Measurements from ENCODE around the gene KIRREL1. TPM values are rescaled to one million over a fixed set of nuclear protein-coding genes. Genes with fewer than 3 reads are reported as not detected.

Gene KIRREL1
- total and polyA plus RNA-seq, 2 experiments from 2014 or later = 5.1 to 35.2 TPM

DNA sequence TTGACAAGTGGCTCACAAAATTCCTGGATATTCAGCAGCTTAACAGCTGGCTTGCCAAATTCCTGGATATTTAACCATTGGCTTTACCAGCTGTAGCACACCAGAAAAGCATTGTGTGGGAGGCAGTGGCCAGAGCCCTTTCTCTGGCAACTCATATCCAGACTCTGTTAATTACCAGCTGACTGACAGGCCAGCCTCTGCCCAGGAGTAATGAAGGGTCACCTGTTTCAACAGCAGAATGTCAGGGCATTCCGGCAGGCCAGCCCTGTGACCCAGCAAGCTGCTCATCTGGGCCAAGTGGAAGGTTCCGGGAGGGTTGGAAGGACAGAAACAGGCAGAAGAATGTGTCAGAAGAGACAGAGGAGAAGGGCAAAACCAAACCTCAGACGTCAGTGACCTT lies 35.2 kb upstream of the KIRREL1 start (continued):
- TF ChIP-seq, protein P1, sequence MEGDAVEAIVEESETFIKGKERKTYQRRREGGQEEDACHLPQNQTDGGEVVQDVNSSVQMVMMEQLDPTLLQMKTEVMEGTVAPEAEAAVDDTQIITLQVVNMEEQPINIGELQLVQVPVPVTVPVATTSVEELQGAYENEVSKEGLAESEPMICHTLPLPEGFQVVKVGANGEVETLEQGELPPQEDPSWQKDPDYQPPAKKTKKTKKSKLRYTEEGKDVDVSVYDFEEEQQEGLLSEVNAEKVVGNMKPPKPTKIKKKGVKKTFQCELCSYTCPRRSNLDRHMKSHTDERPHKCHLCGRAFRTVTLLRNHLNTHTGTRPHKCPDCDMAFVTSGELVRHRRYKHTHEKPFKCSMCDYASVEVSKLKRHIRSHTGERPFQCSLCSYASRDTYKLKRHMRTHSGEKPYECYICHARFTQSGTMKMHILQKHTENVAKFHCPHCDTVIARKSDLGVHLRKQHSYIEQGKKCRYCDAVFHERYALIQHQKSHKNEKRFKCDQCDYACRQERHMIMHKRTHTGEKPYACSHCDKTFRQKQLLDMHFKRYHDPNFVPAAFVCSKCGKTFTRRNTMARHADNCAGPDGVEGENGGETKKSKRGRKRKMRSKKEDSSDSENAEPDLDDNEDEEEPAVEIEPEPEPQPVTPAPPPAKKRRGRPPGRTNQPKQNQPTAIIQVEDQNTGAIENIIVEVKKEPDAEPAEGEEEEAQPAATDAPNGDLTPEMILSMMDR (conservative IDR thresholded peaks at IDR 0.05; ENCODE audit: low read depth in 2 of 2) = no peak
- TF ChIP-seq EZH2phosphoT487 (IDR thresholded peaks at IDR 0.05; ENCODE audit: unreplicated experiment) (no peak), JUNB (IDR thresholded peaks at IDR 0.05; ENCODE audit: unreplicated experiment) (no peak), NANOG (IDR thresholded peaks at IDR 0.05; ENCODE audit: borderline replicate concordance) (no peak), ZNF114 (CRISPR knock-in tag; IDR thresholded peaks at IDR 0.05) (no peak), CREB1 (CRISPR knock-in tag; IDR thresholded peaks at IDR 0.05; ENCODE audit: low read depth) (no peak), POLR2AphosphoS5 (IDR thresholded peaks at IDR 0.05; ENCODE audit: low read depth) (no peak), STAT1 (IDR thresholded peaks at IDR 0.05; ENCODE audit: unreplicated experiment) (no peak)
- TF ChIP-seq, protein P2, sequence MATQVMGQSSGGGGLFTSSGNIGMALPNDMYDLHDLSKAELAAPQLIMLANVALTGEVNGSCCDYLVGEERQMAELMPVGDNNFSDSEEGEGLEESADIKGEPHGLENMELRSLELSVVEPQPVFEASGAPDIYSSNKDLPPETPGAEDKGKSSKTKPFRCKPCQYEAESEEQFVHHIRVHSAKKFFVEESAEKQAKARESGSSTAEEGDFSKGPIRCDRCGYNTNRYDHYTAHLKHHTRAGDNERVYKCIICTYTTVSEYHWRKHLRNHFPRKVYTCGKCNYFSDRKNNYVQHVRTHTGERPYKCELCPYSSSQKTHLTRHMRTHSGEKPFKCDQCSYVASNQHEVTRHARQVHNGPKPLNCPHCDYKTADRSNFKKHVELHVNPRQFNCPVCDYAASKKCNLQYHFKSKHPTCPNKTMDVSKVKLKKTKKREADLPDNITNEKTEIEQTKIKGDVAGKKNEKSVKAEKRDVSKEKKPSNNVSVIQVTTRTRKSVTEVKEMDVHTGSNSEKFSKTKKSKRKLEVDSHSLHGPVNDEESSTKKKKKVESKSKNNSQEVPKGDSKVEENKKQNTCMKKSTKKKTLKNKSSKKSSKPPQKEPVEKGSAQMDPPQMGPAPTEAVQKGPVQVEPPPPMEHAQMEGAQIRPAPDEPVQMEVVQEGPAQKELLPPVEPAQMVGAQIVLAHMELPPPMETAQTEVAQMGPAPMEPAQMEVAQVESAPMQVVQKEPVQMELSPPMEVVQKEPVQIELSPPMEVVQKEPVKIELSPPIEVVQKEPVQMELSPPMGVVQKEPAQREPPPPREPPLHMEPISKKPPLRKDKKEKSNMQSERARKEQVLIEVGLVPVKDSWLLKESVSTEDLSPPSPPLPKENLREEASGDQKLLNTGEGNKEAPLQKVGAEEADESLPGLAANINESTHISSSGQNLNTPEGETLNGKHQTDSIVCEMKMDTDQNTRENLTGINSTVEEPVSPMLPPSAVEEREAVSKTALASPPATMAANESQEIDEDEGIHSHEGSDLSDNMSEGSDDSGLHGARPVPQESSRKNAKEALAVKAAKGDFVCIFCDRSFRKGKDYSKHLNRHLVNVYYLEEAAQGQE (IDR thresholded peaks at IDR 0.05; ENCODE audit: unreplicated experiment) = no peak
- TF ChIP-seq, protein P3, sequence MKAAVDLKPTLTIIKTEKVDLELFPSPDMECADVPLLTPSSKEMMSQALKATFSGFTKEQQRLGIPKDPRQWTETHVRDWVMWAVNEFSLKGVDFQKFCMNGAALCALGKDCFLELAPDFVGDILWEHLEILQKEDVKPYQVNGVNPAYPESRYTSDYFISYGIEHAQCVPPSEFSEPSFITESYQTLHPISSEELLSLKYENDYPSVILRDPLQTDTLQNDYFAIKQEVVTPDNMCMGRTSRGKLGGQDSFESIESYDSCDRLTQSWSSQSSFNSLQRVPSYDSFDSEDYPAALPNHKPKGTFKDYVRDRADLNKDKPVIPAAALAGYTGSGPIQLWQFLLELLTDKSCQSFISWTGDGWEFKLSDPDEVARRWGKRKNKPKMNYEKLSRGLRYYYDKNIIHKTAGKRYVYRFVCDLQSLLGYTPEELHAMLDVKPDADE (IDR thresholded peaks at IDR 0.05) = no peak

DNA sequence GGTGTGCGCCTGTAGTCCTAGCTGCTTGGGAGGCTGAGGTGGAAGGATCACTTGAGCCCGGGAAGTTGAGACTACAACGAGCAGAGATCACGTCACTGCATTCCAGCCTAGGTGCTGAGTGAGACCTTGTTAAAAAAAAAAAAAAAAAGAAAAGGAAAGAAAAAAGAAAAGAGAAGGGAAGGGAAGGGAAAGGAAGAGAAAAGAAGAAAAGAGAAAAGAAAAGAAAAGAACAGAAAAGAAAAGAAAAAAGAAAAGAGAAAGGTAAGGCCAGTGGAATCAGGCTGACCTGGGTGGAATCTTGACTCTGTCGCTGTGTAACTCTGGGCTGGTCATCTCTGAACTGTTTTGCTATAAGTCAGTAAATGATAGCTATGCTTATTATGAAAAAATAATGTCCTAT lies 33.7 kb upstream of the KIRREL1 start:
- H4K20me1 ChIP-seq (replicated peaks; ENCODE audit: insufficient read depth) = no peaks in the 10 kb centered on the region
- H3K9me3 Mint-ChIP-seq = no peaks in the 10 kb centered on the region
- no peaks in the 10 kb centered on the region for H3K4me1 ChIP-seq (ENCODE audit: insufficient read depth)
- no peaks in the 10 kb centered on the region for H3F3A ChIP-seq (replicated peaks; ENCODE audit: low read depth)
- H3K4me3 Mint-ChIP-seq = no peak overlapping the region
- H3K27me3 Mint-ChIP-seq (ENCODE audit: insufficient read depth, low read depth, poor library complexity) = peaks cover 4% of the 10 kb centered on the region
- no peak overlapping the region for H3K27ac ChIP-seq (ENCODE audit: low read depth)
- H3K27me3 ChIP-seq (ENCODE audit: insufficient read depth) = no peaks in the 10 kb centered on the region
- DNase-seq (ENCODE audit: low spot score) (no peak), ATAC-seq (no peak)
- no peaks in the 10 kb centered on the region for H3K9me2 ChIP-seq (ENCODE audit: insufficient read depth)
- H3K4me1 Mint-ChIP-seq = no peaks in the 10 kb centered on the region; the same call in 2 of the 3 replicates
- no peak overlapping the region for H3K4me3 ChIP-seq
- H3K79me2 ChIP-seq (replicated peaks; ENCODE audit: insufficient read depth) = no peaks in the 10 kb centered on the region
- no peak overlapping the region for H3K27ac Mint-ChIP-seq
- no peaks in the 10 kb centered on the region for H3K36me3 ChIP-seq (ENCODE audit: insufficient read depth)
- H3K4me2 ChIP-seq = no peak overlapping the region
- H3K36me3 Mint-ChIP-seq (ENCODE audit: low read depth) = no peaks in the 10 kb centered on the region
- H2AFZ ChIP-seq = no peak overlapping the region
- TF ChIP-seq, protein P2 (IDR thresholded peaks at IDR 0.05; ENCODE audit: unreplicated experiment) = no peak

All from GM23338 (cell line).